Measurements from ENCODE around the gene KLF7. TPM values are rescaled to one million over a fixed set of nuclear protein-coding genes. Genes with fewer than 3 reads are reported as not detected.
A peak's percentile ranks its signal among the peaks of the same experiment; 100 is the strongest.

KLF7 gene
- total and polyA plus RNA-seq, 9 of the 15 experiments (the other 6 are each of a cell fraction or from before 2014, with no cell fraction given), result 0.04 to 0.54 (median 0.07) TPM

DNA sequence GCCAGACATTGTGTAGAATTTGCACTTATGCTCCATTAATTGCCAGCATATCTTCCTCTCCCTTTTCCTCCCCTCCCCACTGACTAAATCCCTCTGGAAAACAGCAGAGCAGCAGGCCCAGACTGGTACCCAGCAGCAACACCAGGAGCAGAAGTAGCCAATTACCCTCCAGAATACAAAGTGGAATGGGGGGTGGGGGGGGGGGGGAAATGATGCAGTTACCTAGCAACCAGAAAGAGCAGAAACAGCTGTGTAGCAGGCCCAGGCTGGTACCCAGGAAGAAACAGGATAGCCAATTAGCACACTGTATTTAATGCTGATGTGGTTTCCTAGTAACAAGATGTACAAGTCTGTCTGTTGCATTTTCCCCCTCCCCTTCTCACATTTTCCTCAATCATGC is 52.3 kb downstream of the KLF7 start:
- H3K27me3 ChIP-seq (ENCODE audit: control insufficient read depth in 2 of 2, insufficient read depth in 2 of 2, low read length in 2 of 2), result no peaks in the 10 kb centered on the region; a peak in 1 of 5 replicates
- ChIA-PET CTCF (ENCODE audit: low intra/inter-chr PET ratio) (no interaction called here), POLR2A (no interaction called here)
- intact Hi-C loops (cut with micrococcal nuclease), result no loop called here
- no peaks in the 10 kb centered on the region for H3K4me1 ChIP-seq (replicated peaks in 1 of 2; ENCODE audit: control insufficient read depth in 2 of 2, insufficient read depth in 2 of 2, low read length in 2 of 2)
- ATAC-seq (no peak), DNase-seq (ENCODE audit: extremely low read depth in 1 of 4, low spot score in 3 of 4) (peak in 2 of 4 experiments; percentile 5 to 9), FAIRE-seq (no peak)
- no peaks in the 10 kb centered on the region for H4K20me1 ChIP-seq (replicated peaks; ENCODE audit: control insufficient read depth, insufficient read depth, low read length)
- H3K9me3 ChIP-seq (replicated peaks; ENCODE audit: control insufficient read depth, insufficient read depth, low read depth, low read length), result no peaks in the 10 kb centered on the region
- BruUV-seq (replicated peaks), result no TSS peak
- TF ChIP-seq ZNF444 (CRISPR knock-in tag; IDR thresholded peaks at IDR 0.05) (no peak), ELF2 (CRISPR knock-in tag; IDR thresholded peaks at IDR 0.05) (no peak), RFX1 (IDR thresholded peaks at IDR 0.05) (peak; percentile 66)
- TF ChIP-seq, protein P1, sequence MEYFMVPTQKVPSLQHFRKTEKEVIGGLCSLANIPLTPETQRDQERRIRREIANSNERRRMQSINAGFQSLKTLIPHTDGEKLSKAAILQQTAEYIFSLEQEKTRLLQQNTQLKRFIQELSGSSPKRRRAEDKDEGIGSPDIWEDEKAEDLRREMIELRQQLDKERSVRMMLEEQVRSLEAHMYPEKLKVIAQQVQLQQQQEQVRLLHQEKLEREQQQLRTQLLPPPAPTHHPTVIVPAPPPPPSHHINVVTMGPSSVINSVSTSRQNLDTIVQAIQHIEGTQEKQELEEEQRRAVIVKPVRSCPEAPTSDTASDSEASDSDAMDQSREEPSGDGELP (CRISPR knock-in tag; IDR thresholded peaks at IDR 0.05; ENCODE audit: borderline replicate concordance), result no peak
- H3K4me2 ChIP-seq (ENCODE audit: insufficient read depth, low read length), result no peak overlapping the region
- no peak overlapping the region for H3K4me3 ChIP-seq
- H3K36me3 ChIP-seq (ENCODE audit: control insufficient read depth, insufficient read depth, low read length), result no peaks in the 10 kb centered on the region
- H3K9me1 ChIP-seq (ENCODE audit: control insufficient read depth, insufficient read depth, low read length), result no peaks in the 10 kb centered on the region
- no peak overlapping the region for H2AFZ ChIP-seq (ENCODE audit: low read depth, low read length)
- no peak overlapping the region for H3K9ac ChIP-seq (ENCODE audit: insufficient read depth in 1 of 2, low read depth in 2 of 2, low read length in 2 of 2)
- in situ Hi-C loops (cut with MboI), result no loop called here
- H3K27ac ChIP-seq (ENCODE audit: extremely low read depth, low read depth, low read length), result no peak overlapping the region
- H3K79me2 ChIP-seq (ENCODE audit: control insufficient read depth, insufficient read depth, low read length), result no peaks in the 10 kb centered on the region

DNA sequence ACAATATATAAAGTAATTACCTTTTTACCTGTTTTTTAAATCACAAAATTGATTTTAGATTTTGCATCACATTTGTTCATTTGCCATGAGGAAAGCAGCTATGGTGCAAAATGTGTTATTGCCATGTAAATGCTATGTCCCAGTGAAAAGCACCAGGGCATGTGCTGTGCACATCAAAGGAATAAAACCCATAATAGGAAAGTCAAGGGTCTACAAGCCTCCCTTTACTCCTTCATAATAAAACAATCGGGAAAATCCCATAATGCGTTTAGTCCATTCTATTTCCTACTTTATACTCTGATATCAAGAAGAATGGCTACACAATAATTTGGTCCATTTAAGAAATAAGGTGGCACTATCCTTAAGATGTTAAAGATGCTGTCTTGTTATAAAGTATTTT is 53.0 kb downstream of the KLF7 start:
- POLR2A ChIA-PET, result no interaction called here
- Histone ChIP-seq H3K9me3 (replicated peaks; ENCODE audit: control insufficient read depth, insufficient read depth, low read depth, low read length) (no peaks in the 10 kb centered on the region), H3K9me1 (ENCODE audit: control insufficient read depth, insufficient read depth, low read length) (no peaks in the 10 kb centered on the region), H2AFZ (ENCODE audit: low read depth, low read length) (no peak overlapping the region), H3K27ac (ENCODE audit: extremely low read depth, low read depth, low read length) (no peak overlapping the region), H3K4me1 (replicated peaks in 1 of 2; ENCODE audit: control insufficient read depth in 2 of 2, insufficient read depth in 2 of 2, low read length in 2 of 2) (no peaks in the 10 kb centered on the region), H4K20me1 (replicated peaks; ENCODE audit: control insufficient read depth, insufficient read depth, low read length) (no peaks in the 10 kb centered on the region), H3K27me3 (ENCODE audit: control insufficient read depth in 2 of 2, insufficient read depth in 2 of 2, low read length in 2 of 2) (no peaks in the 10 kb centered on the region; a peak in 1 of 5 replicates), H3K4me2 (ENCODE audit: insufficient read depth, low read length) (no peak overlapping the region), H3K9ac (ENCODE audit: insufficient read depth in 1 of 2, low read depth in 2 of 2, low read length in 2 of 2) (no peak overlapping the region), H3K36me3 (ENCODE audit: control insufficient read depth, insufficient read depth, low read length) (no peaks in the 10 kb centered on the region), H3K4me3 (no peak overlapping the region), H3K79me2 (ENCODE audit: control insufficient read depth, insufficient read depth, low read length) (no peaks in the 10 kb centered on the region)
- ATAC-seq, result no peak
- in situ Hi-C loops (cut with MboI) (no loop called here), intact Hi-C loops (cut with micrococcal nuclease) (no loop called here)
- CTCF ChIA-PET (ENCODE audit: low intra/inter-chr PET ratio), result no interaction called here
- no TSS peak for BruUV-seq (replicated peaks)
- WGBS (ENCODE audit: insufficient coverage, low coverage, missing lambda C conversion rate), result 0% methylated on average over 2 of the region's 2 CpGs
- TF ChIP-seq HDAC1 (IDR thresholded peaks at IDR 0.05), result no peak
- TF ChIP-seq ZSCAN29 (IDR thresholded peaks at IDR 0.05), result no peak
- TF ChIP-seq BDP1 (IDR thresholded peaks at IDR 0.05; ENCODE audit: insufficient read depth, insufficient read length), result no peak
- no peak for TF ChIP-seq ZNF184 (CRISPR knock-in tag; IDR thresholded peaks at IDR 0.05)
- TF ChIP-seq PTRF (tag; IDR thresholded peaks at IDR 0.05), result no peak
- TF ChIP-seq EP400 (IDR thresholded peaks at IDR 0.05), result no peak
- TF ChIP-seq KAT2B (IDR thresholded peaks at IDR 0.05; ENCODE audit: low read depth, low read length), result no peak
- TF ChIP-seq ZC3H11A (IDR thresholded peaks at IDR 0.05; ENCODE audit: low read depth, low read length), result no peak
- no peak for TF ChIP-seq POU5F1 (IDR thresholded peaks at IDR 0.05; ENCODE audit: borderline replicate concordance, low read depth, low read length, partially characterized antibody)
- DNase-seq (ENCODE audit: extremely low read depth in 1 of 4, low spot score in 3 of 4), result no peak
- no peak for FAIRE-seq
